Measurements from ENCODE around the gene CCP110. TPM values are rescaled to one million over a fixed set of nuclear protein-coding genes. Genes with fewer than 3 reads are reported as not detected.
A peak's percentile ranks its signal among the peaks of the same experiment; 100 is the strongest.

CCP110 gene
- total RNA-seq, 2 donors from 2014 or later = 13.8 to 20.7 TPM

DNA sequence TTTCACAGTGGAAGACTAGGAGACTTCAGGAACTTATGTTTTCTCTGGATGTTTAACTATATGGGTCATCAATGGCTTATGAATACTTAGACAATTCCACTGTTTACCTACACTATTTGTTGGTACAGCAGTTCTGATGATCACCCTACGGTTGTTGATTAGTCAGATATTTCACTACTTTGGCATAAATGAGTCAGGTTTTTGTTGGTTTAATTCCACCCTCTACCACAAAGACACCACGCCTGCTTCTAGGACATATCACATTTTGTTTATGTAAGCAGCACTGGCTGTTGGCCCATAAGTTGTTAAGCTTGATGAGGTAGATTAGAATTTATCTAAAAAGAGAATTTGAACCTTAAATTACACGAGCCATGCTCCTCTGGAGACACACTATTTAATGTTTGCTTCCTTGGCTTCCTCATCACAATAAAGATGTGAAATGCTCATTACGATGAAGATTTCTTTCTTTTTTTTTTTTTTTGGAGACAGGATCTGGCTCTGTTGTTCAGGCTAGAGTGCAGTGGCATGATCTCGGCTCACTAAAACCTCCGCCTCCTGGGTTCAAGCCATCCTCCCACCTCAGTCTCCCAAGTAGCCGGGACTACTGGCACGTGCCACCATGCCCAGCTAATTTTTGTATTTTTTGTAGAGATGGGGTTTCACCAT lies 6.2 kb upstream of the CCP110 start:
- WGBS = 69% methylated on average over 8 of the region's 8 CpGs
- TF ChIP-seq POLR2A (IDR thresholded peaks at IDR 0.05) (no peak), POLR2AphosphoS5 (IDR thresholded peaks at IDR 0.05) (no peak)
- TF ChIP-seq, protein P1, sequence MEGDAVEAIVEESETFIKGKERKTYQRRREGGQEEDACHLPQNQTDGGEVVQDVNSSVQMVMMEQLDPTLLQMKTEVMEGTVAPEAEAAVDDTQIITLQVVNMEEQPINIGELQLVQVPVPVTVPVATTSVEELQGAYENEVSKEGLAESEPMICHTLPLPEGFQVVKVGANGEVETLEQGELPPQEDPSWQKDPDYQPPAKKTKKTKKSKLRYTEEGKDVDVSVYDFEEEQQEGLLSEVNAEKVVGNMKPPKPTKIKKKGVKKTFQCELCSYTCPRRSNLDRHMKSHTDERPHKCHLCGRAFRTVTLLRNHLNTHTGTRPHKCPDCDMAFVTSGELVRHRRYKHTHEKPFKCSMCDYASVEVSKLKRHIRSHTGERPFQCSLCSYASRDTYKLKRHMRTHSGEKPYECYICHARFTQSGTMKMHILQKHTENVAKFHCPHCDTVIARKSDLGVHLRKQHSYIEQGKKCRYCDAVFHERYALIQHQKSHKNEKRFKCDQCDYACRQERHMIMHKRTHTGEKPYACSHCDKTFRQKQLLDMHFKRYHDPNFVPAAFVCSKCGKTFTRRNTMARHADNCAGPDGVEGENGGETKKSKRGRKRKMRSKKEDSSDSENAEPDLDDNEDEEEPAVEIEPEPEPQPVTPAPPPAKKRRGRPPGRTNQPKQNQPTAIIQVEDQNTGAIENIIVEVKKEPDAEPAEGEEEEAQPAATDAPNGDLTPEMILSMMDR (IDR thresholded peaks at IDR 0.05) = no peak
- no peak overlapping the region for H3K4me3 ChIP-seq
- H3K4me1 ChIP-seq (replicated peaks) = peaks cover 4% of the 10 kb centered on the region
- no peaks in the 10 kb centered on the region for H3K27me3 ChIP-seq (replicated peaks; ENCODE audit: insufficient read depth)
- no peak overlapping the region for H3K27ac ChIP-seq
- no peaks in the 10 kb centered on the region for H3K9me3 ChIP-seq
- no peaks in the 10 kb centered on the region for H3K36me3 ChIP-seq
- no peak for DNase-seq (ENCODE audit: low spot score)
- intact Hi-C loops (cut with DNase I) = no loop called here

DNA sequence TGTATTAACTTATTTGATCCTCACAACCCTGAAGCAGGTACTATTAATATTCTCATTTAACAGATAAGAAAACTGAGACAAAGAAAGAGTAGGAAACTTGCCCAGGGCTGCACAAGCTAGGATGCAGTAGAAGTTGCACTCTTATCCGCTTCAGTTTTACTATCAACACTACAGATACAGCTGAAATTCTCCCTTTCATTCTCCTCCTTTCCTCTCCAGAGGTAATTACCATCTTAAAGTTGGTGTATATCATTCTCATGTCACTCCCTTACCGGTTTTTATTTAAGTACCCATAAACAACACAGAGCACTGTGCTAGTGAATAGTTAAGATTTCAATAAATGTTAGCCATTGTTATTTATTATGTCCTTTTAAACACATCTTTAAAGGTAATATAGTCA lies 5.4 kb upstream of the CCP110 start:
- Histone ChIP-seq H3K27ac (no peak overlapping the region), H3K36me3 (no peaks in the 10 kb centered on the region), H3K4me1 (replicated peaks) (peaks cover 4% of the 10 kb centered on the region), H3K9me3 (no peaks in the 10 kb centered on the region), H3K4me3 (no peak overlapping the region), H3K27me3 (replicated peaks; ENCODE audit: insufficient read depth) (no peaks in the 10 kb centered on the region)
- TF ChIP-seq POLR2AphosphoS5 (IDR thresholded peaks at IDR 0.05) (no peak), POLR2A (IDR thresholded peaks at IDR 0.05) (no peak)
- TF ChIP-seq, protein P1 (IDR thresholded peaks at IDR 0.05) = no peak
- no peak for DNase-seq (ENCODE audit: low spot score)
- intact Hi-C loops (cut with DNase I) = no loop called here
- WGBS = 56% methylated on average over 2 of the region's 2 CpGs

DNA sequence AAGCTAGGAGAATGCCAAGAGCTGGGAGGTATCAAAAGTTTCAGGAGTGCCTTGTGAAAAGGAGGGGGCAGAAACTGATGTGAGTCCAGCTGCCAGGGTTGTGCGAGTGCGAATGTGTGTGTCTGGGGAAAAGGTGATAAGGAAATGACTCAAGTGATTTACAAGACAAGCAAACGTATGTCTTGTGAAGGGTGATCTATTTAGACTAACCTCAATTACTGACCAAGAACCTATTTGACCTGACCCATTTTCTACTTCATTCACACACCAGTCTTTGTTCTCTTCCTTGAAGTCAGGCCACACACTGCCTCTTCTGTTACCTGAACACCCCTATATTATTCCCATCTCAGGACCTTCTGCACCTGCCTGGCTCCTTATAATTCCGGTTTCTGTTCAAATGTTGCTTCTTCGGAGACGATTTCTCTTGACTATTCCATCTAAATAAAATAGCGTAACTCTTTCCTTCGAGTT lies 2.8 kb upstream of the CCP110 start:
- WGBS = 3% methylated on average over 8 of the region's 8 CpGs
- Histone ChIP-seq H3K4me1 (replicated peaks) (peaks cover 9% of the 10 kb centered on the region), H3K9me3 (no peaks in the 10 kb centered on the region)

DNA sequence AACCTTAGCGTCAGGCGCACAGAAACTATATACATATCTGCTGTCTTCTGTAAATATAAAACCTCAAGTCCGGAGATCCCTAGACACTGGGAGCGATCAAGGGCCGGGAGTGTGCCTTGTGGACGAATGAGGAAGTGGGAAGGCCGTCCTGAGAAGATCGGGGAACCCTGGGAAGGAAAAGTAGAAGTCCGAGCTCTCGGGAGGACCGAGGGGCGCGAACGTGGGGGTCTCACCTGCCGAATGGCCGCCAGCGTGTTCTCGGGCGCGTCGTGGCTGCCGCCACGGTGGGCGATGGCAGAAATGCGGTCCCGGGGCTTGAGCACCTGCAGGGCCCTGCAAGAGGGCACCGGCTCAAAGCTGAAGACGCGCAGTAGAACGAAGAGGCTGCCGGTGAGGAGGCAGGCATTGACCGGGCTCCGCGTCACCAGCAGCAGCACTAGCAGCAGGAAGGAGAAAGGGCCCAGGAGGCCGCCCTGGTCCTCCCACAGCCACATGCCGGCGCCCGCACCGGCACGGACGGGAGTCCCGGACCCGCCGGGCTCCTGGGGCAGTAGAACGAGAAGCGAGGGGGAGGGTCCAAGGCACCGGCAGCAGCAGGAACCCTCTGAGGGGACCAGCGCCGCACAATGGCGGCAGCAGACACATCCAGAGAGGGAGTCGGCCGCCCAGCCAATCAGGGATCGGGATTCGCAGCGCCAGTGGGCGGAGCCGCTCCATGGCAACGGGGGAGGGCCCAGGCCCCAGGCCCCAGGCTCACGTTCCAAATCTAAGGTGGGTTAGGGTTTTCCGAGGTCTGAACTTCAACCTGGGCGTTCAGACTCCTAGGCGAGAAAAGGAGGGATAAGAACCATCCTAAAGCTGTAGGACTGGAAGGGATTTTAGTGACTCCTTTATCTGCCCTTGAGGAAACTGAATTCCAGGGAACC lies 2.0 kb upstream of the CCP110 start, which contains the start of gene GDE1:
Gene GDE1 (minus strand): TSS at position 628 of the 926 bp plus-strand sequence. CDS start 134 bp downstream, at position 494.
- under 1% methylated on average over 62 of the region's 62 CpGs for WGBS
- Histone ChIP-seq H3K36me3 (no peaks in the 10 kb centered on the region), H3K4me1 (replicated peaks) (peaks cover 9% of the 10 kb centered on the region)

More for the DNA sequence above, 2.8 kb upstream of the CCP110 start:
- TF ChIP-seq POLR2AphosphoS5 (IDR thresholded peaks at IDR 0.05) = no peak
- TF ChIP-seq, protein P1 (IDR thresholded peaks at IDR 0.05) = no peak
- no peak for TF ChIP-seq POLR2A (IDR thresholded peaks at IDR 0.05)
- intact Hi-C loops (cut with DNase I) = loop anchor here (5.0 kb wide), 1 partner anchor 454 kb away; the partner anchor contains the start of gene COQ7
- DNase-seq (ENCODE audit: low spot score) = no peak
- Histone ChIP-seq H3K27me3 (replicated peaks; ENCODE audit: insufficient read depth) (no peaks in the 10 kb centered on the region), H3K4me3 (peak overlapping the region; percentile 71 to 82), H3K27ac (peak overlapping the region; percentile 86 to 90), H3K36me3 (no peaks in the 10 kb centered on the region)

More for the DNA sequence above, 2.0 kb upstream of the CCP110 start, which contains the start of gene GDE1:
- peak; percentile 97 for DNase-seq (ENCODE audit: low spot score)
- no peaks in the 10 kb centered on the region for H3K9me3 ChIP-seq
- peak; percentile 97 for TF ChIP-seq POLR2AphosphoS5 (IDR thresholded peaks at IDR 0.05)
- peak; percentile 95 for TF ChIP-seq POLR2A (IDR thresholded peaks at IDR 0.05)
- TF ChIP-seq, protein P1 (IDR thresholded peaks at IDR 0.05) = peak in 3 of 4 experiments; percentile 2 to 47 (median 3)
- peak within 1 kb of the TSS; percentile 86 to 90 for H3K27ac ChIP-seq
- intact Hi-C loops (cut with DNase I) = loop anchor here (5.0 kb wide), 1 partner anchor 454 kb away; the partner anchor contains the start of gene COQ7
- no peaks in the 10 kb centered on the region for H3K27me3 ChIP-seq (replicated peaks; ENCODE audit: insufficient read depth)
- peak within 1 kb of the TSS; percentile 71 to 82 for H3K4me3 ChIP-seq
